IPS-18c (cell line): ENCODE results near the gene PARP2.
"Not testable (repeated sequence)": the region's sequence is repeated elsewhere in the genome, so short reads cannot be mapped to it uniquely, and the experiment has no call there.

Experiments used
- H3K4me3 ChIP-seq: 2 replicates; pipeline ENCODE4 v1.7.0; 2013; ENCODE audit warnings: low read depth, mild to moderate bottlenecking, low read length, moderate library complexity; ENCODE audit not compliant: insufficient read depth
- H3K9me3 ChIP-seq: one replicate; pipeline ENCODE4 v1.6.1; 2013; ENCODE audit warnings: mild to moderate bottlenecking, low read length, moderate library complexity; ENCODE audit not compliant: control insufficient read depth, insufficient read depth

Gene PARP2

GRCh38 chr14:20334017-20334416 lies 9.4 kb upstream of the PARP2 start:
- no peaks in the 10 kb centered on the region for H3K9me3 ChIP-seq
- H3K4me3 ChIP-seq, result no peak overlapping the region

- not testable (repeated sequence) for H3K4me3 ChIP-seq, H3K9me3 ChIP-seq
Observed at GRCh38 chr14:20341032-20341431, 2.4 kb upstream of the PARP2 start.

GRCh38 chr14:20341646-20342045 lies 1.8 kb upstream of the PARP2 start:
- Histone ChIP-seq H3K4me3 (peak overlapping the region; percentile 57; the same call in 1 of the 2 replicates), H3K9me3 (no peaks in the 10 kb centered on the region)

GRCh38 chr14:20343862-20344220 lies 406 bp downstream of the PARP2 start:
- Histone ChIP-seq H3K9me3 (no peaks in the 10 kb centered on the region), H3K4me3 (peak overlapping the region; percentile 77)

GRCh38 chr14:20345366-20345765 lies 1.9 kb downstream of the PARP2 start:
- Histone ChIP-seq H3K4me3 (no peak overlapping the region), H3K9me3 (no peaks in the 10 kb centered on the region)

GRCh38 chr14:20346713-20347112 lies 3.3 kb downstream of the PARP2 start:
- Histone ChIP-seq H3K4me3 (no peak overlapping the region), H3K9me3 (no peaks in the 10 kb centered on the region)

GRCh38 chr14:20347747-20348146 lies 4.3 kb downstream of the PARP2 start:
- H3K4me3 ChIP-seq, result no peak overlapping the region
- H3K9me3 ChIP-seq, result no peaks in the 10 kb centered on the region

GRCh38 chr14:20350282-20350681 lies 6.8 kb downstream of the PARP2 start:
- Histone ChIP-seq H3K4me3 (no peak overlapping the region), H3K9me3 (no peaks in the 10 kb centered on the region)

- H3K9me3 ChIP-seq, result no peaks in the 10 kb centered on the region
- H3K4me3 ChIP-seq, result no peak overlapping the region
Observed at GRCh38 chr14:20350860-20351259, 7.4 kb downstream of the PARP2 start.

- Histone ChIP-seq H3K4me3 (no peak overlapping the region), H3K9me3 (no peaks in the 10 kb centered on the region)
Observed at GRCh38 chr14:20356422-20356821, 13.0 kb downstream of the PARP2 start.

GRCh38 chr14:20358474-20358873 lies 15.0 kb downstream of the PARP2 start:
- not testable (repeated sequence) for H3K9me3 ChIP-seq

GRCh38 chr14:20365928-20366327 lies 22.5 kb downstream of the PARP2 start:
- H3K4me3 ChIP-seq, result no peak overlapping the region
- no peaks in the 10 kb centered on the region for H3K9me3 ChIP-seq

More at GRCh38 chr14:20358474-20358873, 15.0 kb downstream of the PARP2 start:
- not testable (repeated sequence) for H3K4me3 ChIP-seq

- no peaks in the 10 kb centered on the region for H3K9me3 ChIP-seq
- no peak overlapping the region for H3K4me3 ChIP-seq
Observed at GRCh38 chr14:20372796-20373195, 29.4 kb downstream of the PARP2 start.

- Histone ChIP-seq H3K9me3 (no peaks in the 10 kb centered on the region), H3K4me3 (no peak overlapping the region)
Observed at GRCh38 chr14:20375471-20375870, 32.0 kb downstream of the PARP2 start.

GRCh38 chr14:20376071-20376588 lies 32.7 kb downstream of the PARP2 start:
- H3K4me3 ChIP-seq, result no peak overlapping the region
- H3K9me3 ChIP-seq, result no peaks in the 10 kb centered on the region

- Histone ChIP-seq H3K9me3 (no peaks in the 10 kb centered on the region), H3K4me3 (no peak overlapping the region)
Observed at GRCh38 chr14:20377171-20377570, 33.7 kb downstream of the PARP2 start.

- Histone ChIP-seq H3K4me3 (no peak overlapping the region), H3K9me3 (no peaks in the 10 kb centered on the region)
Observed at GRCh38 chr14:20379743-20380142, 36.3 kb downstream of the PARP2 start.

- no peaks in the 10 kb centered on the region for H3K9me3 ChIP-seq
Observed at GRCh38 chr14:20380681-20381080, 37.2 kb downstream of the PARP2 start.

GRCh38 chr14:20381341-20381740 lies 37.9 kb downstream of the PARP2 start:
- H3K4me3 ChIP-seq, result no peak overlapping the region
- H3K9me3 ChIP-seq, result no peaks in the 10 kb centered on the region

More at GRCh38 chr14:20380681-20381080, 37.2 kb downstream of the PARP2 start:
- H3K4me3 ChIP-seq, result no peak overlapping the region
